Measurements from ENCODE around the gene VSTM2A. TPM values are rescaled to one million over a fixed set of nuclear protein-coding genes. Genes with fewer than 3 reads are reported as not detected.

Gene VSTM2A
- not detected in 5 replicates for total RNA-seq (2022; extraction: Qiagen RNA extraction; ENCODE audit: low read depth)

GRCh38 chr7:54541669-54542625 is at the start of gene VSTM2A:
Gene VSTM2A (plus strand): TSS chr7:54542375. CDS start chr7:54542731, 356 bp downstream.

Other genes with a start within 250 kb of the VSTM2A start
- 225 to 452 TPM (median 365 TPM) in 5 replicates for gene SEC61G, start 216.8 kb downstream of the VSTM2A start, total RNA-seq (2022; extraction: Qiagen RNA extraction; ENCODE audit: low read depth)

All from A549 treated with RU486 at 1 μM for 4 hours (cell line).